ENCODE measurements around the gene LGR4. TPM values are rescaled to one million over a fixed set of nuclear protein-coding genes. Genes with fewer than 3 reads are reported as not detected.

LGR4 gene
- total and polyA plus RNA-seq, 2 of the 4 experiments (the other 2 are of a cell fraction) = 2.9 to 6.8 TPM

DNA sequence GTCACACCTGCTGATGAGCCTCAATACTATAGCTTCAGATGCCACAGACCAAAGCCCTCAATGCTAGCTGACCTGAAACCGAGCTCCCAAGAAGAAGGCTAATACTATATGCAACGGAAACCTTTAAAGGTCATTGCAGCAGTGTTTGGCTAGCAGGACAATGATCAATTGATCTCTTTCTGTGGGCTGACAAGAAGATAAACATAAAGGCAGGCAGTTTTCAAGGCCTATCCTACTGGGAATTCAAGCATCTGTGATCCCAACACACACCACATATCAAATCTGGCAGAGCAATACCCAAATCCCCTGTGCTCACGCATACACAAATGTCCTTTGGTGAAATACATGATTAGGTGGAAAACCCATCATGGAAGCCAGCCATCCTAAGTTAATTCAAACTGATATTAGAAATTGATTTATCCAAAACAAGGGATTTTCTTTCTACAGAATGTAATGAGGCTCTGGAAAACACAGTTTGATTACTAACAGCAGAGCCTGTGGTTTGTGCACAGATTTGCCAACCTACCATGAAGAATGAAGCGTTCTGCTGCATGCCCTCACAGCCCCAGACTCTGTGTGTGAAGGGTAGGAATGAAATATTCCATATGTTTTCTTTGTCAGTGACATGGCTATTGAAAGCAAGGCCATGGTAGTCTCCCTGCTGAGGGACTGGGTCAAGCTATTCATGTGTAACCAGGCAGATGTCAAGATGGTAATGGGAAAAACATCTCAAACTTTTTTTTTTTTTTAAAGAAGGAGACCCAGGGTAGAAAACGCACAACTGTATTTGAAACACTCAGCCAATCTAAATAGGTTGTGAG is 12.2 kb downstream of the LGR4 start:
- H2BK5ac ChIP-seq (ENCODE audit: low read depth, low read length, poor library complexity, severe bottlenecking) = no peak overlapping the region
- ChIA-PET POLR2A (ENCODE audit: unreplicated experiment) (no interaction called here), CTCF (interaction anchor here (1.3 kb wide), 1 partner anchor 26 kb away, joined by 11 read pairs; no protein-coding TSS in a partner anchor)
- no peak overlapping the region for H4K5ac ChIP-seq (ENCODE audit: low read depth, low read length)
- H3K23ac ChIP-seq (ENCODE audit: low read depth, low read length) = no peak overlapping the region
- no TSS peak for BruUV-seq (replicated peaks)
- H3K56ac ChIP-seq (ENCODE audit: extremely low read depth, insufficient read depth, low read length) = no peak overlapping the region
- no CpG with 5 or more reads among the region's 5 CpGs for WGBS, 2 experiments (ENCODE audit: extremely low coverage in 2 of 2, insufficient read length in 1 of 2)
- H3K27ac ChIP-seq (ENCODE audit: insufficient read depth, low read length) = no peak overlapping the region
- no peaks in the 10 kb centered on the region; the same call in 1 of the 2 replicates for H3K9me1 ChIP-seq (ENCODE audit: insufficient read depth, low read length)
- H3K9me3 ChIP-seq (ENCODE audit: control insufficient read depth, insufficient read depth, low read length) = no peaks in the 10 kb centered on the region
- DNase-seq (no peak), ATAC-seq (ENCODE audit: low read depth) (peak; percentile 31)
- no peak overlapping the region for H3K4me3 ChIP-seq (ENCODE audit: insufficient read depth, low read depth, low read length)
- peak overlapping the region; percentile 55; the same call in 1 of the 2 replicates for H3K14ac ChIP-seq (replicated peaks; ENCODE audit: low read depth, low read length)
- intact Hi-C loops (cut with micrococcal nuclease) (no loop called here), in situ Hi-C loops (cut with MboI; ENCODE audit: low sequenced_read_pairs) (no loop called here), dilution Hi-C loops (cut with HindIII; ENCODE audit: low sequenced_read_pairs, unreplicated experiment) (no loop called here)
- no peak overlapping the region for H2AK9ac ChIP-seq (replicated peaks; ENCODE audit: low read depth, low read length, poor library complexity)
- H2AFZ ChIP-seq (replicated peaks; ENCODE audit: low read length, poor library complexity) = no peak overlapping the region
- no peaks in the 10 kb centered on the region for H3K36me3 ChIP-seq (ENCODE audit: control insufficient read depth, insufficient read depth, low read length)
- H3K4me1 ChIP-seq (ENCODE audit: control insufficient read depth, insufficient read depth, low read length) = peaks cover 6% of the 10 kb centered on the region; the same call in 1 of the 2 replicates
- no peak overlapping the region for H2BK15ac ChIP-seq (ENCODE audit: low read depth, low read length)
- H3K79me1 ChIP-seq (ENCODE audit: low read depth in 1 of 2, low read length in 2 of 2) = peaks cover 0 to 13% of the 10 kb centered on the region in 2 experiments; a peak in 2 of 4 replicates
- no peak overlapping the region for H3K4ac ChIP-seq (ENCODE audit: low read depth, low read length)
- no peak overlapping the region for H2BK120ac ChIP-seq (ENCODE audit: low read depth, low read length)
- TF ChIP-seq SMC3 (IDR thresholded peaks at IDR 0.05; ENCODE audit: low read depth, low read length) (no peak), BHLHE40 (IDR thresholded peaks at IDR 0.05; ENCODE audit: low read depth, low read length) (no peak), CHD1 (IDR thresholded peaks at IDR 0.05; ENCODE audit: low read depth, low read length) (no peak), MXI1 (IDR thresholded peaks at IDR 0.05; ENCODE audit: borderline replicate concordance, low read depth, low read length) (no peak), MAZ (IDR thresholded peaks at IDR 0.05; ENCODE audit: borderline replicate concordance, low read depth, low read length) (no peak), USF2 (IDR thresholded peaks at IDR 0.05; ENCODE audit: low read depth, low read length) (no peak), MAFK (IDR thresholded peaks at IDR 0.05; ENCODE audit: low read depth, low read length) (no peak), NFE2L2 (IDR thresholded peaks at IDR 0.05; ENCODE audit: low read depth, low read length) (no peak), CEBPB (IDR thresholded peaks at IDR 0.05; ENCODE audit: low read depth, low read length) (no peak), FOS (IDR thresholded peaks at IDR 0.05; ENCODE audit: low read depth, low read length) (no peak), POLR2A (IDR thresholded peaks at IDR 0.05; ENCODE audit: low read depth, low read length) (no peak), RCOR1 (IDR thresholded peaks at IDR 0.05; ENCODE audit: insufficient replicate concordance, low read length) (no peak), RAD21 (IDR thresholded peaks at IDR 0.05; ENCODE audit: low read length) (no peak)
- TF ChIP-seq, protein P1, sequence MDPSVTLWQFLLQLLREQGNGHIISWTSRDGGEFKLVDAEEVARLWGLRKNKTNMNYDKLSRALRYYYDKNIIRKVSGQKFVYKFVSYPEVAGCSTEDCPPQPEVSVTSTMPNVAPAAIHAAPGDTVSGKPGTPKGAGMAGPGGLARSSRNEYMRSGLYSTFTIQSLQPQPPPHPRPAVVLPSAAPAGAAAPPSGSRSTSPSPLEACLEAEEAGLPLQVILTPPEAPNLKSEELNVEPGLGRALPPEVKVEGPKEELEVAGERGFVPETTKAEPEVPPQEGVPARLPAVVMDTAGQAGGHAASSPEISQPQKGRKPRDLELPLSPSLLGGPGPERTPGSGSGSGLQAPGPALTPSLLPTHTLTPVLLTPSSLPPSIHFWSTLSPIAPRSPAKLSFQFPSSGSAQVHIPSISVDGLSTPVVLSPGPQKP (IDR thresholded peaks at IDR 0.05; ENCODE audit: borderline replicate concordance, low read depth, low read length) = no peak
- TF ChIP-seq, protein P2, sequence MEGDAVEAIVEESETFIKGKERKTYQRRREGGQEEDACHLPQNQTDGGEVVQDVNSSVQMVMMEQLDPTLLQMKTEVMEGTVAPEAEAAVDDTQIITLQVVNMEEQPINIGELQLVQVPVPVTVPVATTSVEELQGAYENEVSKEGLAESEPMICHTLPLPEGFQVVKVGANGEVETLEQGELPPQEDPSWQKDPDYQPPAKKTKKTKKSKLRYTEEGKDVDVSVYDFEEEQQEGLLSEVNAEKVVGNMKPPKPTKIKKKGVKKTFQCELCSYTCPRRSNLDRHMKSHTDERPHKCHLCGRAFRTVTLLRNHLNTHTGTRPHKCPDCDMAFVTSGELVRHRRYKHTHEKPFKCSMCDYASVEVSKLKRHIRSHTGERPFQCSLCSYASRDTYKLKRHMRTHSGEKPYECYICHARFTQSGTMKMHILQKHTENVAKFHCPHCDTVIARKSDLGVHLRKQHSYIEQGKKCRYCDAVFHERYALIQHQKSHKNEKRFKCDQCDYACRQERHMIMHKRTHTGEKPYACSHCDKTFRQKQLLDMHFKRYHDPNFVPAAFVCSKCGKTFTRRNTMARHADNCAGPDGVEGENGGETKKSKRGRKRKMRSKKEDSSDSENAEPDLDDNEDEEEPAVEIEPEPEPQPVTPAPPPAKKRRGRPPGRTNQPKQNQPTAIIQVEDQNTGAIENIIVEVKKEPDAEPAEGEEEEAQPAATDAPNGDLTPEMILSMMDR (conservative IDR thresholded peaks at IDR 0.05; ENCODE audit: low read depth, low read length) = no peak
- no peak overlapping the region for H4K8ac ChIP-seq (ENCODE audit: low read depth in 2 of 2, low read length in 2 of 2)
- no peak overlapping the region for H3K18ac ChIP-seq (ENCODE audit: low read depth, low read length)
- no peak overlapping the region for H3K4me2 ChIP-seq (ENCODE audit: low read depth, low read length)
- H4K20me1 ChIP-seq (ENCODE audit: insufficient read depth, low read length) = no peaks in the 10 kb centered on the region
- H3K27me3 ChIP-seq (ENCODE audit: control insufficient read depth, insufficient read depth, low read length) = no peaks in the 10 kb centered on the region
- no peak overlapping the region for H2BK20ac ChIP-seq (ENCODE audit: low read depth, low read length)
- H4K91ac ChIP-seq (ENCODE audit: insufficient read depth, low read depth, low read length) = no peak overlapping the region
- H2AK5ac ChIP-seq (ENCODE audit: low read depth, low read length) = no peak overlapping the region
- H3K9ac ChIP-seq (ENCODE audit: low read depth, low read length) = no peak overlapping the region

Data from IMR-90 (cell line).